Rectal smooth muscle tissue (tissue), 1 donor: ENCODE measurements around the gene POLQ.
A peak's percentile ranks its signal among the peaks of the same experiment; 100 is the strongest.
"Not testable (repeated sequence)": the region's sequence is repeated elsewhere in the genome, so short reads cannot be mapped to it uniquely, and the experiment has no call there.

Source experiments
- H3K27ac ChIP-seq: one replicate; pipeline ENCODE4 v1.7.0; 2013; ENCODE audit warnings: low read depth, low read length, inconsistent platforms
- H3K27me3 ChIP-seq: one replicate; pipeline ENCODE4 v1.7.0; 2013; ENCODE audit warnings: low read length; ENCODE audit not compliant: control insufficient read depth, insufficient read depth
- H3K36me3 ChIP-seq: one replicate; pipeline ENCODE4 v1.7.0; 2013; ENCODE audit warnings: low read length; ENCODE audit not compliant: control insufficient read depth, insufficient read depth
- H3K4me1 ChIP-seq: one replicate; pipeline ENCODE4 v1.7.0; 2013; ENCODE audit warnings: low read length; ENCODE audit not compliant: control insufficient read depth, insufficient read depth
- H3K4me3 ChIP-seq: one replicate; pipeline ENCODE4 v1.7.0; 2013; ENCODE audit warnings: low read length
- H3K9ac ChIP-seq: one replicate; pipeline ENCODE4 v1.7.0; 2013; ENCODE audit warnings: low read length

The POLQ gene

GRCh38 chr3:121545574-121546455 lies at the start of gene POLQ:
Gene POLQ (minus strand): TSS chr3:121545988. CDS start chr3:121545877, 111 bp downstream.
- peak within 1 kb of the TSS; percentile 57 for H3K4me3 ChIP-seq
- no peaks in the 10 kb centered on the region for H3K36me3 ChIP-seq
- peak within 1 kb of the TSS; percentile 56 for H3K27ac ChIP-seq
- H3K27me3 ChIP-seq = no peaks in the 10 kb centered on the region
- peaks cover 5% of the 10 kb centered on the region for H3K4me1 ChIP-seq
- H3K9ac ChIP-seq = peak within 1 kb of the TSS; percentile 64

- Histone ChIP-seq H3K9ac (no peak overlapping the region), H3K36me3 (no peaks in the 10 kb centered on the region), H3K27me3 (no peaks in the 10 kb centered on the region), H3K27ac (no peak overlapping the region), H3K4me1 (no peaks in the 10 kb centered on the region), H3K4me3 (no peak overlapping the region)
These were observed 49.1 kb upstream of the POLQ start for GRCh38 chr3:121594850-121595249.

GRCh38 chr3:121593806-121594205 lies 48.0 kb upstream of the POLQ start:
- H3K27me3 ChIP-seq, H3K4me3 ChIP-seq, H3K4me1 ChIP-seq, H3K36me3 ChIP-seq, H3K27ac ChIP-seq, H3K9ac ChIP-seq: not testable (repeated sequence)

GRCh38 chr3:121592856-121593702 lies 47.3 kb upstream of the POLQ start, which contains the start of gene FBXO40:
Gene FBXO40 (plus strand): TSS chr3:121593379. CDS start chr3:121620576, 27,197 bp downstream.
- H3K9ac ChIP-seq = no peak within 1 kb of the TSS

GRCh38 chr3:121584418-121584817 lies 38.6 kb upstream of the POLQ start:
- no peaks in the 10 kb centered on the region for H3K27me3 ChIP-seq
- no peaks in the 10 kb centered on the region for H3K36me3 ChIP-seq
- no peak overlapping the region for H3K27ac ChIP-seq
- H3K4me1 ChIP-seq = no peaks in the 10 kb centered on the region
- H3K9ac ChIP-seq = no peak overlapping the region
- no peak overlapping the region for H3K4me3 ChIP-seq

More at GRCh38 chr3:121592856-121593702, 47.3 kb upstream of the POLQ start, which contains the start of gene FBXO40:
- Histone ChIP-seq H3K36me3 (no peaks in the 10 kb centered on the region), H3K4me1 (no peaks in the 10 kb centered on the region), H3K27me3 (no peaks in the 10 kb centered on the region), H3K4me3 (no peak within 1 kb of the TSS), H3K27ac (no peak within 1 kb of the TSS)

- Histone ChIP-seq H3K36me3 (no peaks in the 10 kb centered on the region), H3K4me3 (no peak overlapping the region), H3K27ac (no peak overlapping the region), H3K9ac (no peak overlapping the region), H3K4me1 (no peaks in the 10 kb centered on the region), H3K27me3 (no peaks in the 10 kb centered on the region)
These were observed 35.9 kb upstream of the POLQ start for GRCh38 chr3:121581691-121582090.

GRCh38 chr3:121574449-121574848 lies 28.7 kb upstream of the POLQ start:
- no peak overlapping the region for H3K27ac ChIP-seq
- H3K4me1 ChIP-seq = no peaks in the 10 kb centered on the region
- no peaks in the 10 kb centered on the region for H3K27me3 ChIP-seq
- no peak overlapping the region for H3K4me3 ChIP-seq
- H3K36me3 ChIP-seq = no peaks in the 10 kb centered on the region
- H3K9ac ChIP-seq = no peak overlapping the region

- H3K4me3 ChIP-seq = no peak within 1 kb of the TSS
- no peaks in the 10 kb centered on the region for H3K4me1 ChIP-seq
- no peaks in the 10 kb centered on the region for H3K27me3 ChIP-seq
- no peak within 1 kb of the TSS for H3K9ac ChIP-seq
- no peak within 1 kb of the TSS for H3K27ac ChIP-seq
- no peaks in the 10 kb centered on the region for H3K36me3 ChIP-seq
These were observed 21.9 kb upstream of the POLQ start, which contains the start of gene ARGFX for GRCh38 chr3:121567649-121568048. Gene ARGFX (plus strand): TSS chr3:121567949. CDS start chr3:121570714, 2,765 bp downstream.

GRCh38 chr3:121566773-121567172 lies 21.0 kb upstream of the POLQ start:
- Histone ChIP-seq H3K9ac (no peak overlapping the region), H3K4me3 (no peak overlapping the region), H3K4me1 (no peaks in the 10 kb centered on the region), H3K27ac (no peak overlapping the region), H3K36me3 (no peaks in the 10 kb centered on the region), H3K27me3 (no peaks in the 10 kb centered on the region)

- Histone ChIP-seq H3K4me3 (no peak overlapping the region), H3K27ac (no peak overlapping the region), H3K36me3 (no peaks in the 10 kb centered on the region), H3K4me1 (no peaks in the 10 kb centered on the region), H3K9ac (no peak overlapping the region), H3K27me3 (no peaks in the 10 kb centered on the region)
These were observed 16.4 kb upstream of the POLQ start for GRCh38 chr3:121562148-121562547.

- Histone ChIP-seq H3K9ac (no peak overlapping the region), H3K27me3 (no peaks in the 10 kb centered on the region), H3K4me3 (no peak overlapping the region), H3K4me1 (no peaks in the 10 kb centered on the region), H3K36me3 (no peaks in the 10 kb centered on the region), H3K27ac (no peak overlapping the region)
These were observed 11.7 kb upstream of the POLQ start for GRCh38 chr3:121557426-121557934.

- Histone ChIP-seq H3K27me3 (no peaks in the 10 kb centered on the region), H3K36me3 (no peaks in the 10 kb centered on the region), H3K4me1 (no peaks in the 10 kb centered on the region), H3K27ac (no peak overlapping the region), H3K4me3 (no peak overlapping the region), H3K9ac (no peak overlapping the region)
These were observed 7.0 kb upstream of the POLQ start for GRCh38 chr3:121552797-121553196.
